ENCODE data around the gene RPUSD3.

RPUSD3 gene

DNA sequence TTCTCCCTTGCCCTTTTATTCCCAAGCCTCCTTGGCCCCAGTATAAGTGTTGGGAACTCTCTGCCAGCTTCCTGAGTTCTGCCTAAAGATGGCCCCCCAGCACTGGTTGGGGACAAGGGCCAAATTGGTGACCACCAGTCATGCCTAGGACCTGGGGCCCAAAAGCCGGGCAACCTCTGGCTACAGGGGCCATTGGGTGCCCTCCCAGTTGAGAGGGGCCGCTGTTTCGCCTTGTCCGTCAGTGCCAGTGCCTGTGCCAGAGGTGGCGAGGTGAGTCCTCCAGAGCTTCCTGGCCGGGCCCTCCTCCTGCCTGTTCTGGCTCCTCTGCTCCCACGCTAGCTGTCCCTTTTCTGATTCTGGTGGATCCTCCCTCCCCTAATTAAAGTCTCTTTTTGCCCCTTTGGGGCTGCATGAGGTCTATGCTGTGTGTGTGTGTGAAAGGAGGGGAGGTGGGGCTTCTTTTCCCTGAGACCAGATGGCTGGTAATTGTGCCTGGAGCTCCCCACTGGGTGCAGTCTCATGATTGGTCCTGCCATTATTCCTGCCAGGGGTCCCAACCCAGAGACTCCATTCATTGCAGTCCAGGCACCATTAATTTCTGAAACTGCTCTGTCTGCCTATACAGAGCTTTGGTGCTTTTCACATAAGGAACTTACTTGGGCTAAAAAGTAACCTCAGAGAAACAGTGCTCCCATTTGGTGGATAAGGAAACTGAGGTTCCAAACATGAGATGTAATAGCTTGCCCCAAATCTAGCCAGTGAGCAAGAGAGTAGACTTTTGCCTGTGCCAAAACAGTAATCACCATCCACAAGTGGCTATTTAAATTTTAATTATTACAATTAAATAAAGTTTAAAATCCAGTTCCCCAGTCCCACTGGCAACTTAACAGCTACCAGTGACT lies 36.9 kb downstream of the RPUSD3 start:
- DNase-seq: no peak

DNA sequence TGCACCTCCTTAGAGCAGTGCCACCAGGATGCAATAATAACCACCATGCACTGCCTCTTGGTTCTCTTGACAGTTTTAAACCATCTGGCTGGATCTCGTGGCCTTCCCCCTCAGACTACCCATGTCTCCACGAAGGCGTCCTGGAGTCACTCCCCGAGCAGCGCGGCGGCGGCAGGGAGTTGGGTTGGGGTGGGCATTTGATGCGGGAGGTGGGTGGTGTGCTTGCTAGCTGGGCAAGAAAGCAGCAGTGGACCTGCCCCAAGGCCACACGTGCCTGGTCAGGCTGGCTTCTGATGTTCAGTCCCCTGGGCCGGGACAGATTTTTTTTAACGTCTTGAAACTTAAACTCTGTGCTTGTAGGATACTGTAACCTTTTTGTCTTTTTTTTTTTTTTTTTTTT lies 37.7 kb downstream of the RPUSD3 start:
- no peak for DNase-seq

DNA sequence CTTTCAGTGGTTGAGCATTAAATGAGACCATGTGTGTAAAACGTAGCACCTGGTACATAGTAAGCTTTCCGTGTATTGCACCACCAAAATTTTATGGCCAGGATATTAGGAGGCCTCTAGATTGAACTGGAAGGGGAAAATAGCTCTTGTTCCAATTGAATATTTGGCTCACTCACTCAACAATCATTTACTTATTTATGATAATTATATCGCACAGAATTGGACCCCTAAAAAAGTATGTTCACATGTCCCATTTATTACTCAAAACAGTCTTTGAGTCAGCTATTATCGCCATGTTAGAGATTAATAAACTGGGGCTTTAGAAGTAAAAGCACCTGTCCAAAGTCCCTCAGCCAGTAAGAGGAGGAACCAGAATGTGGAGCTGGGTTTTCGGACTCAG lies 38.8 kb downstream of the RPUSD3 start:
- DNase-seq: no peak

DNA sequence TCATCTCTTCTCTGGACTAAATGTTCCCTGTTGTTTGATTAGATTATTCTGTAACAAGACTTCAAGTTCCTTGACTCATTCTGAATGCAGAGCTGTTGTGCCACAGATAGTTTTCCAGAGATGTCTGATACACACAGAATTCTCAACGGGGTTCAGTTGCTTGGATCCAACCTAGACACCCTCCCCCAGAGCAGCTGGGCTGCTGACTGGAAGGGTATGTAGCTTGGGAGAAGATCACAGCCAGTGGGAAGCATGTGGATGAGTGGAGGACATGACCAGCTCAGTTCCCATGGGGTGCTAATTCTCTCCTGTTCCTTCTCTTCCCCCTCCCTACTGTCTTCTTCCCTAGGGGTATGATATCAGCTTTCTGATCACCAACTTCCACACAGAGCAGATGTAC lies 40.3 kb downstream of the RPUSD3 start:
- no peak for DNase-seq

DNA sequence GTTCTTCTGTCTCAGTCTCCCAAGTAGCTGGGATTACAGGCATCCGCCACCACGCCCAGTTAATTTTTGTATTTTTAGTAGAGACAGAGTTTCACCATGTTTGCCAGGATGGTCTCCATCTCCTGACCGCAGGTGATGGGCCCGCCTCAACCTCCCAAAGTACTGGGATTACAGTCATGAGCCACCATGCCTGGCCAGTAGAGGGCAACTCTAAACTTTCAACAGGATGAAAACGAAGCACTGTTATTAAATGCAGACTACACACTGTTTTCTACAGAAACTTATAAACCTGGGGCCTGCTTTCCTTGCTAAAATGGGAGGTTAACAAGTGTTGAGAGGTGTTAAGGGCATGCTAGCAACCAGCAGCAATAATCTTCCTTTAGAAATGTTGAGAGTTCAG lies 43.3 kb downstream of the RPUSD3 start:
- no peak for DNase-seq

DNA sequence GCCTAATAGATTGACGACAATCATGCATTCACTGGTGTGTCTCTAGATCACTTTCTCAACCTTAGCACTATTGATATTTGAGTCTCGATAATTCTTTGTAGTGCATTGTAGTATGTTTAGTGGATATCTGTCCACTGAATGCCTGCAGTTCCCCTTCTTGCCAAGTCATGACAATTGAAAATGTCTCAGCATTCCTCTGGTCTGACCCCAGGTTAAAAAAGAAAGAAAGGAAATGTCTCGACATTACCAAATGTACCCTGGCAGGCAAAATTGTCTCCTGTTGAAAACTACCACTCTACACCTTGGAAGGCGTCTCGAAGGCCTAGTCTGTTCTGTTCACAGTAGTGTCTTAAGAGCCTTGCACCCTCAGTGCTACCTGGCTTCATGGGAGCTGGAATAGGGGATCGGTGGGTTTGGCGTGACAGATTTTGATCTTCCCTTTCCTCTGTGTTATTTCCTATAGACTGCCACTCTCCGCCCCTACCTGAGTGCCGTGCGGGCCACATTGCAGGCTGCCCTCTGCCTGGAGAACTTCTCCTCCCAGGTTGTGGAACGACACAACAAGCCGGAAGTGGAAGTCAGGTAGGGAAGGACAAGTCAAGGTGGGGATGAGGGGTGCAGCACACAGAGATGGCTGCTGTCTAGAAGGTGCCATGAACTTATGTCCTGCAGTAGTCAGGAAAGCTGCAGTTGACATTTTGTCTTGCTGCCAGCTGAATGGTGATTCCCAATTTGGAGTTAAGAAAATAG lies 46.4 kb downstream of the RPUSD3 start:
- DNase-seq: no peak

DNA sequence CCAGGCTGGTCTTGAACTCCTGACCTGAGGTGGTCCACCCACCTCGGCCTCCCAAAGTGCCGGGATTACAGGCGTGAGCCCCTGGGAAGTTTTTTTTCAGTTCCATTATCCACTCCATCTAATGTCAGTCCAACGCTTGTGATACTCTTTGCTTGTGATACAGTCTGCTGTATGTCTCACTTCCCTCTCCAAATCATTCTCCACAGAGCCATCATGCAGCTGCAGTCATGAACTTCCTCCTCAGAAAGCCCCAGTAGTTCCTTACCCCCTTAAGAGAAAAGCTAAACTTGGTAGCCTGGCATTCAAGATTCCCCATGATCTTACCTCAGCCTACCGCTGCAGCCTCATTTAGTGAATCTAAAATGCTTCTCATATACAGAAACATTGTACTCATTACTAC lies 48.6 kb downstream of the RPUSD3 start:
- DNase-seq: no peak

DNA sequence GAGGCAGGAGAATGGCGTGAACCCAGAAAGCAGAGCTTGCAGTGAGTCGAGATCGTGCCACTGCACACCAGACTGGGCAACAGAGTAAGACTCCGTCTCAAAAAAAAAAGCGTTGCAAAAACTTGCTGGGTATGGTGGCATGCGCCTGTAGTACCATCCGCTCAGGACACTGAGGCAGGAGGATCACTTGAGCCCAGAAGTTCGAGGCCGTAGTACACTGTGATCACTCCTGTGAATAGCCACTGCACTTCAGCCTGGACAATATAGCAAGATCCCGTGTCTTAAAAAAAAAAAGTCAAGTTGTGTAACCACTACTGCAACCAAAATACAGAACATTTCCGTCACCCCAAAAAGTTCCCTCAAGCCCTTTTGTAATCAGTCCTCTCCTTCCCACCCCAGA lies 49.4 kb downstream of the RPUSD3 start:
- no peak for DNase-seq

DNA sequence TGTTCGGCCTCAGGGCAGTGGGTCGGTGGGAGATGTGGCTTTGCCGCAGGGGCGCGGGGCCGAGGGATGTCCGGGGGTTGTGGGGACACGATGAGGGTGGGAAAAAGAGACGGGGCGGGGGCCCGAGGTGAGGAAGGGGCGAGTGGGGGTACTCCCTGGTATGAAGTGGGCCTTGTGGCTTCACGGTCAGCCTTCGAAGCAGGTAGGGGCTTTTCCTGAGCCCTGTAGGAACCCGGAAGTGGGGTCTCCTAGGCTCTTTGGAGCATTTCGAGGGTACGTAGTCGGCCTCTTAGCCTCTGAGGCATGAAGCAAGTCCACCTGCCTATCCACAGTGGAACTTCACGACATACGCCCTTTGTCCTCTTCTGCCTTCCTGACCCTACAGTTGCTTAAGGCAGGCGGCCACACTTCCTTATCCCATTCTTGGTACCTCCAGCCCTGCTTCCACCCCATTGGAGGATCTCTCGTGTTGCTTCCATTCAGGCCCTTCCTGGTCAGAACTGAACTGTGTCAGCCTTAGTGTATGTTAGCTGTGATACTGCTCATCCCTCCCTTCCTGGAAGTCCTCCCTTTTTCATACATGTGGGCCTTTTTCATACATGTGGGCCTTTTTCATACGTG lies 50.5 kb downstream of the RPUSD3 start:
- DNase-seq: no peak

DNA sequence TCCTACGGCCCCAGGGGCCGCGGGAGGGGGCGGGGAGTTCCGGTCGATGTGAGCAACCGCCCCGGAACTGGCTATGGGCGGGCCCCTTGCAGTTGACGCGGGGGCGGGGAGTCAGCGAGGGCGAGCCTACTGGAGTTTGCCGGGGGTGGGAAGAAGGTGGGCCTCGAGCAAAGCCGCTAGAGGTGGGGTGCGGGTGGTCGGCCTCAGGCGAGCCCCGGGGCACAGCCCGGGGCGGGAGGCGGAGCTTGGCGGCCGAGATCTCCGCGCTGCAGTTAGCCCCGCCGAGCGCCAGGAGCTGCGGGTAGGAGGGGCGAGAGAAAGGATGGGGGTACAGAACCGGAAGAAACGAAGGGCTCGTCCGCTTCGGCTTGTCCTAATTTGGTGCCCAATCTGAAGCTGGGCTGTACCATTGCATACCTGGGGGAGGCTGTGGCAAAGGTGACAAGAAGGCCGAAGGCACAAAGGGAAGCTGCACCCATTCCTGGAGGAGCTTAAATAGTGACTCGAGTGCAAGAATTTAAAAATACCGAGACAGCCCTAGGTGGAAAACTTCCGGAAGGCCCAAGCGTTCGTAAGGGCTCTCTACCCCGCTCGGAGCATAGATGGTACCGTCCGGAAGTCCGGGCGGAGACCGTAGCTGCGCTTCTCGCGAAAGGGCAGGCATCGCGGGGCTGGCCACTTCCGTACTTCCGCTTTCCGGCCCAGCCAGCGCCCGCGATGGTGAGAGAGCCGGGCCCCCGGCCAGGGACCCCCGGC lies 51.2 kb downstream of the RPUSD3 start, which contains the start of the genes ARPC4 and TADA3:
Gene ARPC4, plus strand, starts transcription at position 678 of the 756 bp plus-strand sequence. Its CDS starts 40 bp downstream, at position 718.
Gene TADA3, minus strand, starts transcription at position 69 of the 756 bp plus-strand sequence. CDS start 1,007 bp downstream, outside the sequence.
- peak; percentile 100 for DNase-seq

DNA sequence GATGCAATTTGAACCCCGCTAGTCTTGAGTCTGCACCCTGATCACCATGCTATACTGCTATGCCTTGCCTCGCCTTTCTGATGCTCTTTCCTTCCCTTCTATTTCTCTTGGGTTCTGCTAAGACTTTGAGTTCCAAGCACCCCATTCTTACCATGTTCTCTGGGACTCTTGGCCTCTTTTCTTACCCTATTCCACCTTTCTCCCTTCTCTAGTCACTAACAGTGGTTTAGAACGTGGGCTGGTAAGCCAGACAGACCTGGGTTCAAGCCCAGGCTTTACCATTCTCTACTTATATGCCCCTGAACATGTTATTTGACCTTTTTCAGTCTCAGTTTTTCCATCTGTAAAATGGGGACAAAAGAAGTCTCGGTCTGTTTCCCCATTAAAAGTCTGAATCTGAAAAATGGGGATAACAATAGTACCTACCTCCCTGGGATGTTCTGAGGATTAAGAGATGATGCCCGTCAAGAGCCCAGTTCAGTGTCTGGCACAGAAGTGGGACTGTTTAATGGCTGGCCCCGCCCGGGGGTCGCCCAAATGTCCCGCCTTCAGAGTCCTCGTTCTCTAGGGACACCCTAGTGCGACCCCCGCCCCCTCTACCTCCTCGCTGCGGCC lies 51.9 kb downstream of the RPUSD3 start:
- no peak for DNase-seq

DNA sequence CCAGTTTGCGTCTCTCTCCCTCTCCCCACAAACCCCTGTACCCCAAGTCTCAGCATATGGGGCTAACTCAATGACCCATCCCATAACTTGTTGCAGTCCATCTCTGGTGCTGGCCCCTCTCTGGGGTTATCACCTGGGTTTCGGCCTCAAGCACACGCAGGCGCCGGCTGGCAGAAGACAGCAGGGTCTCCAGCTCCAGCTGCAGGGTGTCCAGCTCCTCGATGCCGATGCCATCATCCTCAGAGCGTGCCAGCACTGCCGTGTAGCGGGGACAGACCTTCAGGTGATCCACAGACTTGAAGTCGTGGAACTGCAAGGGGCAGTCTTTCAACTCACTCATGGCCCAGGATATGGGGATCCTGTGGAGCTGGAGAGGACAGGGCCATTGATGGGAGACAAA lies 52.7 kb downstream of the RPUSD3 start:
- DNase-seq: no peak

Data from right kidney (tissue), 1 donor.